HG03025 (cell line): ENCODE data around the gene PAPPA.

Experiments
- ATAC-seq: cut with Tn5 transposase; IDR thresholded peaks from one replicate; pipeline ENCODE4 v1.9.1; 2021; ENCODE audit warnings: mild to moderate bottlenecking, moderate library complexity; ENCODE audit not compliant: unreplicated experiment, low FRiP score

Gene PAPPA

DNA sequence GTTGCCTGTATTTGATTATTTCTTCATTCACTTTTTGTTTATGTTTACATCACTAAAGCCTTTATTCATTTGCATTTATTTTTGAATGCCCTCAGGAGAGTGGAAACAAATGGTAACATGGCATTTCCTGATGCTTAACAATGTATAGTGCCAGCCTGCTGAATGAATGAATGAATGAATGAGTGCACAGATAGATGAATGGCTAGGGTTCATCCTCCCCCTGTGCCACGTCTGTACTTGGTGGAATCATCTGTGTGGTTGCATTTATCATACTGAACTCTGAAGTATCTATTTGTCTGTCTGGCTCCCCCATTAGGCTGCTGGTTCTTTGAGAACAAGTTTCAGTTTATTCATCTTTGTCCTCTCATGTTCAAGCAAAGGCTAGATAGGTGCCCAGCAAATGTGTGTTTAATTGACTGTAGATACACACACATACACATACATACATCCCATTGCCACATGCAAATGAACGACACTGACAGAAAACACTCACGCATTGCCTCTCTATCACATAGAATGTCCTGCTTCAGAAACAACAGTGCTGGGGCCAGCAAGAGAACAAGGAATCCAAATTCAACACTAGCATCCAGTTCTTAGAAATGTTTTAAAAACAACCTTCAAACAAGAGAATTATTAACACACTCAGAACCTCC lies 150.4 kb downstream of the PAPPA start:
- ATAC-seq: no peak

DNA sequence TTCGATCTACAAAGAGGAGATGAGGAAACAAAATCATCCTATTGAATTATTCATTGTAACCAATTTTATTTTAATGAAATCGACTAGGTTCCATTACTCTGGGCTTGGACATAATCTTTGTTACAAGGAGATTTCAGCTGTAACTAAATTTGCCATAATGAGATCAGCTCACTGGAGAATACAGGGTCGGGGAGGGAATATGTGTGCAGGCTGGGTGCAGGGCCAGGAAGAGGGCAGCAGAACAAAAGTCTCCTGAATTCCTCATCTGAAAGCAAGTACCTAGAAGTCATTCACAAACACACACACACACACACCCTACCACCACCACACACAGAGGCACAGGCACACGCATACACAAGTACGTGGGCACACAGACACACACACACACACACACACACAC lies 151.2 kb downstream of the PAPPA start:
- ATAC-seq: no peak

- ATAC-seq: no peak
Measured at GRCh38 chr9:116308076-116308475, 154.5 kb downstream of the PAPPA start.

- ATAC-seq: no peak
Measured at GRCh38 chr9:116309900-116310611, 156.5 kb downstream of the PAPPA start.

GRCh38 chr9:116312221-116312620 lies 158.6 kb downstream of the PAPPA start:
- no peak for ATAC-seq

DNA sequence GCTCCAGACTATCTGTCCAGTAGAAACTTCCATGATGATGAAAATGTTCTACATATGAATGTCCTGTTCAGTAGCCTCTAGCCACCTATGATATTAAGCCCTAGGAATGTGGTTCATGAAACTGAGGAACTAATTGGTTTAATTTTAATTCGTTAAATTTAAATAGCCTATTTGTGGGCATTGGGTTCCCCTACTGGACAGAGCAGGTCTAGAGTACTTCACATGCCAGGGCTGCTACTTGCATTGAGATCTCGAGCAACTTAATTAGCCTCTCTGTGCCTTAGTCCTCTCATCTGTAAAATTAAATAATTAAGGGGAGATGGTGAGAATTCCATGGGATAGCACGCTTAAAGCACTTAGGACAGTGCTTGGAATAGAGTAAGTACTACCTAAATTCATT lies 160.0 kb downstream of the PAPPA start:
- ATAC-seq: no peak

- ATAC-seq: no peak
Measured at GRCh38 chr9:116316246-116316645, 162.7 kb downstream of the PAPPA start.

GRCh38 chr9:116317503-116317902 lies 163.9 kb downstream of the PAPPA start:
- no peak for ATAC-seq

- no peak for ATAC-seq
Measured at GRCh38 chr9:116318468-116319374, 165.1 kb downstream of the PAPPA start.

- ATAC-seq: no peak
Measured at GRCh38 chr9:116319480-116319879, 165.9 kb downstream of the PAPPA start.

DNA sequence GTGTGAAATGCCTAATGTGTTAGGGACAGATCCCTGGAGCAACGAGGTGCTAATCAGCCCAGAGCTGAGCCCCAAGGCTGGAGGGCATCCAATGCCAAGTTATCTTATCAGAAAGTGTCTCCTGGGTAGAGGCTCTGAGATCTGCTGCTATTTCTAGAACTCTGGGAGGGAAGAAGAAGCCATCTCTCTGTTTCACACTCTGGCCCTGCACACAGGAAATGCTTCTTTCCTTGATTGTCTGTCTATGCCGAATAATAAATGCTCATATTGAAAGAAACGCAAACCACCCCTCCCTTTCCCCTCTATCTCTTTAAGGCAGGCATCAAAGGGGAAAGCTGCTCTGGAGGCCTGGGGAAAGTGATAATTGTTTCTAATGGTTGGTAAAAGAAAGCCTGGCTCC lies 166.7 kb downstream of the PAPPA start:
- ATAC-seq: no peak

DNA sequence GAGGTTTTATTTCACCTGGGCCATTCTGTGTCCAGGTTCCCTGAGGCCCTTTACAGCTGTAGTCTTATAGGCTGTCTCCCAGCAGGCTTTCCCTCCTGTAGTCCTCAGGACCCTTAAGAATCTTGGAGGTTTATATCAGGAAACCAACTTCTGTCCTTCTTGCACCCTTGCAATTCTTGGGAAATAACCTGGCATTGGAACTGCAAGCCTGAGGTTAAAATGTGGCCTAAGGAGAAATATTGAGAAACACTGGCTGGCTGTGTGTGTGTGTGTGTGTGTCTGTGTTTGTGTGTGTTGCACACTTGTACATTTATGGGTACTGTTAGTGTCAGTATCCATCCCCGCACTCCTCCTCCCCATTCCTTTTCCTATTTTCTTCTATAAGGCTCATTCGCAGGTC lies 168.9 kb downstream of the PAPPA start:
- ATAC-seq: no peak

DNA sequence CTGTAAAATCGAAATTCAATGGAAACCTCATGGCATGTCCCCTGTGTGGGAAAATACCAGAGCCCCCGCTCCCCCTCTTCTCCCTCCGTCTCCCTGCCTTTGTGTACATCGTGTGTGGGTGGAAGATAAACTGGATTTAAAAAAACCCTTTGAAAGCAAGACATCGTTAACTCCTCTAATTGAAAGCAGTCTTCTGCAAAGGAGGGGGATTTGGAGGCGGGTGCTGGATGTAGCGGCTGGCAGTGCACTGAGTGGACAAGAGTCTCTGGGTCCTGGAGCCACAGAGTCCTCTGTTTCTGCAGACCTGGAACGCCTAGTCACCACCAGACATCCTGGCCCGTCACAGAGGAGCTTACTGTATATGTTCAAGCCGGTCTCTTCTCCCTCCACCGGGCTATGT lies 169.4 kb downstream of the PAPPA start:
- no peak for ATAC-seq

DNA sequence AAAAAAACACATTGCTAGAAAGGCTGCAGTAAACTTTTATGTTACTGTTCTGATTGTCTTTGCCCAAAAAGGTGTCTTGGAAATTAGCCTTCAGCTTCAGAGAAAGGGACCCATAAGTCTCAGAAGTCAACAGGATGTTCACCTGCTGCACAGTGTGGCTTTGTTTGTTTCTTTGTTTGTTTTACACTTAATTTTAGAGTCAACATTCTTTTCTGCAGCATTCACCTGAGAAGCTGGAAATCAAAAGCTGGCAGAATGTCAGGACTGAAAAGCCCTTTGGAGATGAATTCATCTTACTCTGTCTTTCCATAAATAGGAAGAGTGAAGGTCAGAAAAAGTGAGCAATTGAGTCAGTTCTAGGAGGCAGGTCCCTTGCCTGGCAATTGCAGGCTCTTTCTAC lies 170.0 kb downstream of the PAPPA start:
- no peak for ATAC-seq

DNA sequence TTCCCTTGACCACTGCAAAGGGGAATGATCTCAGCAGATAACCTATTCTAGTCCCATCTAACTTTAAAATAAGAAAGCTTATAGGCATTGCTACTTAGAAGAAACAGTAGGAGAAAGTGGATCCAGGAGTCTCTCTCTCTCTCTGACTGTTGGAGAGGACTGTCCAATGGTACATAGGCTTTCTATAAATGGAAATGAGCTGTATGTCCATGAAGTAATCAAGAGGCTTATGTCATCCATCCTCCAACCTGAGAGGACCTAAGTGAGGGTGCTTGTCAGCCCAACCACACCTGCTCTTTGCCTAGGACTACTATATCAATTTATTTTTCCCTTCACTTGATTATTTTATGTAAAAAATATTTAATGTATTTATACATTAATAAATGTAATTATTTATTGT lies 172.3 kb downstream of the PAPPA start:
- no peak for ATAC-seq

GRCh38 chr9:116327701-116328405 lies 174.3 kb downstream of the PAPPA start:
- ATAC-seq: no peak

DNA sequence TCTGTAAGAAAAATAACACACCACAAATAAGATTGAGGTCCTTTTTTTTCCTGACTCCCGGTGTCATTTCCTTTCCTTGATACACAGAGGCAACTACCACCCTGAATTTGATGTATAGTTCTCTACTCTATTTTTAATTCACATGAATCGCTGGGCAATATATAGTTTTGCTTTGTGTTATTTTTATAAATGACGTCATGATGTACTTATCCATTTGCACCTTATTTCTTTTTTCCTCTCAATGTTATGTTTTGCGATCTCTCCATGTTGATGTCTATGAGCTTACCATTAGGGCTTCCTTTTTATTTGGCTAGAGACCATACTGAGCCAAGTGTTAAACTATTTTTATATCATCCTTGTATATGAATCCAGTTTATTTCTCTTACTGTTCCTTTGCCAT lies 175.9 kb downstream of the PAPPA start:
- ATAC-seq: no peak

DNA sequence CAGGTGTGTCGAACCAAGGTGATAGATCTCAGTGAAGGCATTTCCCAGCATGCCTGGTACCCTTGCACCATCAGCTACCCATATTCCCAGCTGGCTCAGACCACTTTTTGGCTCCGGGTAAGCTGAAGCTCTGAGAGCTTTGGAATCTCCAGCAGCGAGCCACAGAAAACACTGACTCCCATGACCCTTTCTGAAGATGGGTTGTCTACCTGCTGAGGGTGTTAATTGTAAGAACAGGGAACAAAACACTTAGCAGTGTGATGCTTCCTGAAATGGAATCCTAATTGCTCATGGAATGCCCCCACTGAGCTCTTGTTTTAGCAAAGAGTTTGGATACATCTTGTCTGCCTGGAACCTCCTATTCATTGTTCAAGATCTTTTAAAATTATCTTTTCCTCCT lies 177.7 kb downstream of the PAPPA start:
- ATAC-seq: no peak

DNA sequence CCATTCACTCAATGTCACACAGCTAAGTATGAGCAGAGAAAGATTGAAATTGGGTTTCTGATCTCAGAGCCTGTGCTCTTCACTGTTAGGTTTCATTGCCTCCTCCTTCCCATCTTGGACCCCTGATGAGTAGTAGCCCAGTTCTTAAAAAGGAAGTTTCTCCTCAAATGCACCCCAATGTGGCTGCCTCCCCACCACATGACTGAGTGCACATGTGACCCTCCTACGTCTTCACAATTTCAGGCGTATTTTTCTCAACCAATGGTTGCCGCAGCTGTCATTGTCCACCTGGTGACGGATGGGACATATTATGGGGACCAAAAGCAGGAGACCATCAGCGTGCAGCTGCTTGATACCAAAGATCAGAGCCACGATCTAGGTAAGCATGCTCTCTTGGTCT lies 178.5 kb downstream of the PAPPA start:
- no peak for ATAC-seq

- no peak for ATAC-seq
Measured at GRCh38 chr9:116333254-116333653, 179.7 kb downstream of the PAPPA start.
